ENCODE data around the gene DHX57.

The DHX57 gene, protein sequence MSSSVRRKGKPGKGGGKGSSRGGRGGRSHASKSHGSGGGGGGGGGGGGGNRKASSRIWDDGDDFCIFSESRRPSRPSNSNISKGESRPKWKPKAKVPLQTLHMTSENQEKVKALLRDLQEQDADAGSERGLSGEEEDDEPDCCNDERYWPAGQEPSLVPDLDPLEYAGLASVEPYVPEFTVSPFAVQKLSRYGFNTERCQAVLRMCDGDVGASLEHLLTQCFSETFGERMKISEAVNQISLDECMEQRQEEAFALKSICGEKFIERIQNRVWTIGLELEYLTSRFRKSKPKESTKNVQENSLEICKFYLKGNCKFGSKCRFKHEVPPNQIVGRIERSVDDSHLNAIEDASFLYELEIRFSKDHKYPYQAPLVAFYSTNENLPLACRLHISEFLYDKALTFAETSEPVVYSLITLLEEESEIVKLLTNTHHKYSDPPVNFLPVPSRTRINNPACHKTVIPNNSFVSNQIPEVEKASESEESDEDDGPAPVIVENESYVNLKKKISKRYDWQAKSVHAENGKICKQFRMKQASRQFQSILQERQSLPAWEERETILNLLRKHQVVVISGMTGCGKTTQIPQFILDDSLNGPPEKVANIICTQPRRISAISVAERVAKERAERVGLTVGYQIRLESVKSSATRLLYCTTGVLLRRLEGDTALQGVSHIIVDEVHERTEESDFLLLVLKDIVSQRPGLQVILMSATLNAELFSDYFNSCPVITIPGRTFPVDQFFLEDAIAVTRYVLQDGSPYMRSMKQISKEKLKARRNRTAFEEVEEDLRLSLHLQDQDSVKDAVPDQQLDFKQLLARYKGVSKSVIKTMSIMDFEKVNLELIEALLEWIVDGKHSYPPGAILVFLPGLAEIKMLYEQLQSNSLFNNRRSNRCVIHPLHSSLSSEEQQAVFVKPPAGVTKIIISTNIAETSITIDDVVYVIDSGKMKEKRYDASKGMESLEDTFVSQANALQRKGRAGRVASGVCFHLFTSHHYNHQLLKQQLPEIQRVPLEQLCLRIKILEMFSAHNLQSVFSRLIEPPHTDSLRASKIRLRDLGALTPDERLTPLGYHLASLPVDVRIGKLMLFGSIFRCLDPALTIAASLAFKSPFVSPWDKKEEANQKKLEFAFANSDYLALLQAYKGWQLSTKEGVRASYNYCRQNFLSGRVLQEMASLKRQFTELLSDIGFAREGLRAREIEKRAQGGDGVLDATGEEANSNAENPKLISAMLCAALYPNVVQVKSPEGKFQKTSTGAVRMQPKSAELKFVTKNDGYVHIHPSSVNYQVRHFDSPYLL (N-terminal part only)

GRCh38 chr2:38875576-38876367 is at the start of gene DHX57, which contains the start of gene MORN2:
TSS of gene DHX57 (minus strand) at chr2:38875934. CDS start at chr2:38868405, 7,529 bp downstream.
TSS of gene MORN2 (plus strand) at chr2:38875976.
- peak; percentile 26 for DNase-seq

GRCh38 chr2:38922902-38923301 is 47.2 kb upstream of the DHX57 start:
- DNase-seq: no peak

- DNase-seq: no peak
These were observed 46.7 kb upstream of the DHX57 start for GRCh38 chr2:38922389-38922788.

DNA sequence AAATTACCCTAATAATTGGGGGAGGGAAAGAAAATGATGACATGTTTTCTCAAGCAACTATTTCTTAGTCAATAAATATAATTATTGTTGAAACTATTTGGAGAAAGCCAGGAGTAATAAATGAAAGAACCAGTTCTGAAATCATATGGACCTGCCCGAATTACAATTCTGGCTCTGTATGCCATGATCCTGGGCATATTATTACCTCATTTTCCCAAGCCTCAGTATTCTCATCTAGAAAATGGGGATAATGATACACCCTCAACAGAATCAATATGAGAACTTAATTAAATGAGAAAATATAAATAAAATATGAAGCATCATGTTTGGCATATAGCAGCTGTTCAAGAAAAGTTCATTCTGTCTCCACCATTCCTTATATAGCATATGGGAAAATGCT is 36.9 kb upstream of the DHX57 start:
- no peak for DNase-seq

DNA sequence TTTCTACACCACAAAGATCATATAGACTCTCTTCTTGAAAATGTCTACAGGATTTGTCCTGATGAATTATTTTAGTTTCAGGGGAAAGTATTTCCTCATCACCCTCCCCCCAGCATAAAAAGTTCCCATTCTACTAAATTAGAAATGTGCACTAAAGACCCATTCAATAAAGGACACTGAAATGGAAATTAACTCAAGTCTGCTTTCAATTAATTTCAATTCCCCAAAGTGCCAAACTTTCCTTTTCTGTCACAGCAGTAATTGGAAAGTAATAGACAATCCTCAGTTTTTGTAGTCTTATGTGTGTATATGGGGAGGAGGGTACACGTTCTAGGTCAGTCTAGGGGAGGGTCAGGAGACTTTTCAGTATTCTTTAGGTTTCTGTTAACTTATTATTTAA is 35.5 kb upstream of the DHX57 start:
- no peak for DNase-seq

DNA sequence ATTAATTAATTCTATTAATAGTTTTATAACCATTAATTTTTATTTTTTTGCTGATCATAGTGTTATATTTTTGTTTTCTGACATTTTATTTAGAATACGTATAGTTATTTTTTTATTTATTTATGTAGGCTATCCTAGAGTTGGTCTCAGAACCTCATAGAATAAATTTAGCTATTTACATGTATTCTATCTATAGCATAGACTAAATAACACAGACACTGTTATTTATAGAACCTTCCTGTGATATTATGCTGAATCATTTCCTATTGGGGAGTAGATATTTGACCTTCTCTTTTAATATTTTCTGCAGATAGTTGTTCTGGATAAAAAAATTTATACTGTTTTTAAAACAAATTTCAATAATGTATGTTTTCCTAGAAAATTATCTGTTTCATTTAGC is 34.1 kb upstream of the DHX57 start:
- no peak for DNase-seq

GRCh38 chr2:38907743-38908562 is 32.2 kb upstream of the DHX57 start:
- DNase-seq: no peak

- DNase-seq: no peak
These were observed 31.5 kb upstream of the DHX57 start for GRCh38 chr2:38907242-38907641.

GRCh38 chr2:38905251-38905650 is 29.5 kb upstream of the DHX57 start:
- no peak for DNase-seq

DNA sequence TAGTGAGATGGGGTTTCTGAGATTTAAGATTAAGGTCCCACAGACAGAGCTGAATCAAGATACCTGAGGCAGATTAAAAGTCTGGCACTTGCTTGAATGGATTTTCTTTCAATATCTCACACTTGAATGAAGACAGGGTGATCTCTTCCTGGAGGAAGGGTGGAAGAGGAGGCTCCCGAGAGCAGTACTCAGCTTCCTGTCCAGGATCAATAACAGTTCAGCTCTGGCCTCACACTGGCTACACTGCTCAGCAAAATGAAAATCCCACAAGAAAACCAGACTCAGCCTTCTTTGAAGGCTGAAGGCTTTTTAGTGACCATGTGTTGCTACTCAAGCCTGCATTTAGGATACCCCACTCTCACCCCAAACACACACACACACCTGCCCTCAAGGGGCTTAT is 25.0 kb upstream of the DHX57 start:
- no peak for DNase-seq

DNA sequence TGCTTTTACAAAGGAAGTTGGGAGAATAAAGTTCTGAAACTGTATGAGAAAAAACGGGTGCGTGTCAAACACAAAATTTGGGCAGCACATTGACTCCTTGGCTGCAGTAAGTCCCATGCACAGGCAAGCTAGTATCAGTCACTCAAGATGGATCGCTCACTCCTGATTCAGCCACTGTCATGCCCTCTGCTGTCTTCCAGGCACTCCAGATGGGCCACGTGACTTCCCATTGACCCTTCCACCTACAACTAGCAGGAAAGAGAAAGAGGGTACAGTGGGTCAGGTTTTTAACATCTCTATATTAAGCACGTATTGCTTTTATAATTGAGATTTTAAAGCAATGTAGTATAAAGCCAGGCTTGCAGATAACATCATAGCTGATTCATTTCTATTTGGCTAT is 22.5 kb upstream of the DHX57 start:
- DNase-seq: no peak

DNA sequence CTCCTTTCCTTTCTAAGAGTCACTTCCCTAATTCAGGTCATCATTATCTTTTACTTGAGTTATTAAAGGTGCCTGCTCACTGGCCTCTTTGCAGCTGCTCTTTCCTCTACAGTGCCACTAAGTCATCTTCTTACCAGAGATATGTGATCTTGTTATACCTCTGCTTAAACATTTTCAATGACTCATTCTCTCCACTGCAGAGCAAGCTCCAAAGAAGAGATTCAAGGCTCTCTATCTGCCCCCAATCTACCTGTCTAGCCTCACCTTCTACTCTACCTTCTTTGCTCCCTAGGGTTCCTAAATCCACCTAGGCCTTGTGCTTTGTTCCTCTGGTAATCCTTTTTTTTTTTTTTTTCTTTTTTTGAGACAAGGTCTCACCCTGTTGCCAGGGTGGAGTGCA is 17.1 kb upstream of the DHX57 start:
- no peak for DNase-seq

- DNase-seq: no peak
These were observed 13.8 kb upstream of the DHX57 start, which contains the start of gene ARHGEF33 for GRCh38 chr2:38889575-38889974. TSS of gene ARHGEF33 (plus strand) at chr2:38889875. CDS start at chr2:38919448, 29,573 bp downstream.

DNA sequence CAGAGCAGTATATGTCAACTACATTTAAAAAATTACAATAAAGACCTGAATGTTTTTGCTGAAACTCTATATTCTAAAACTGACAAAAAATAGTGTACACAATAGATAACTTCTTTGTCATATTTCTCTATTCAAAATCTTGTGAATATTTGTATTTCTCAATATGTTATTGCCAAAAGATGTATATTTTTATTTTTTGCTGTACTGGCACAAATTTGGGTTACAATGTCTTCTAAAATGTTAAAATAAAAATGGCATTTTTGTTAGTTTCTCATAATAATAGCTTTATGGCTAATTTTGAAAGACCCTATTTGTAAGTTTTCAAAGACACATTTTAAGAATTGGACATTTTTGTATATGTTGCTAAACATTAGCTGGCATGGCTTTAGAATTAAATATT is 13.3 kb upstream of the DHX57 start:
- no peak for DNase-seq

- DNase-seq: no peak
These were observed 12.3 kb upstream of the DHX57 start for GRCh38 chr2:38887902-38888554.

DNA sequence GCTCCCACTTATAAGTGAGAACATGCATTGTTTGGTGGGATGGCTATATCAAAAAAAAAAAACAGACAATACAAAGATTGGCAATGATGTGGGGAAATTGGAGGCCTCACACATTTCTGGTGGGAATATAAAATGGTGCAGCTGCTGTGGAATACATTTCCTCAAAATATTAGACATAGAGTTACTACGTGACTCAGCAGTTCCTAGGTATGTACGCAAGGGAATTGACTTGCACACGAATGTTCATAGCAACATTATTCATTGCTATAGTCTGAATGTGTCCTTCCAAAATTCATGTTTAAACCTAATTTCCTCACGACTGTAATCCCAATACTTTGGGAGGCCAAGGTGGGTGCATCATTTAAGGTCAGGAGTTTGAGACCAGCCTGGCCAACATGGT is 11.6 kb upstream of the DHX57 start:
- no peak for DNase-seq

GRCh38 chr2:38886063-38886462 is 10.3 kb upstream of the DHX57 start:
- no peak for DNase-seq

- no peak for DNase-seq
These were observed 673 bp upstream of the DHX57 start for GRCh38 chr2:38876407-38876806.

GRCh38 chr2:38875227-38875575 is 533 bp downstream of the DHX57 start:
- no peak for DNase-seq

DNA sequence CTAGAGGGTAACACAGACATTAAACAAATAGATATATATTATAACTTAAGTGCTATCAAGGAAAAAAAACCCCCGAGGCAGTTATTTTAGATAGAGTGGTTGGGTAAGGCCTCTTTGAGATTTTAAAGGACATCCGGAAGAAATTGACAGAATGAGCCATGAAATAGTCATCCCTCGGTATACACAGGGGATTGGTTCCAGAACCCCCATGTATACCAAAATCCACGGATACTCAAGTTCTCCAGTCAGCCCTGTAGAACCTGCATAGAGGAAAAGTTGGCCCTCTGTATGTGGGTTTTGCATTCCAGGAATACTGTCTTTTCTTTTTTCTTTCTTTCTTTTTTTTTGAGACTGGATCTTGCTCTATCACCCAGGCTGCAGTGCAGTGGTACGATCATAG is 2.0 kb downstream of the DHX57 start:
- no peak for DNase-seq

DNA sequence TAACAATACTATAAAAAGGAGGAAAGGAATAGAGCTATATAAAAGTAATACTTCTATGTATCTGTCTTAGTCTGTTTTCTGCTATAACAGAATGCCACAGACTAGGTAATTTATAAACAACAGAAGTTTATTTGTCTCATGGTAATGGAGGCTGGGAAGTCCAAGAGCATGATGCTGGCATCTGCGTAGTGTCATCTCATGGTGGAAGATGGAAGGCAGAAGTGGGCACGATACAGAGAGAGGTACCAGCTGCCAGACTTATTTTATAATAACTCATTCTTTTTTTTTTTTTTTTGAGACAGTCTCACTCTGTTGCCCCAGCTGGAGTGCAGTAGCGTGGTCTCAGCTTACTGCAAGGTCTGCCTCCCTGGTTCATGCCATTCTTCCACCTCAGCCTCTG is 4.3 kb downstream of the DHX57 start:
- no peak for DNase-seq

Measured in NCI-H524 treated with DMSO at 0.1 percent for 48 hours (cell line).